Neuronal stem cell (in vitro differentiated cells): Measurements from ENCODE around the gene ATP11A.
"Not testable (repeated sequence)": the region's sequence is repeated elsewhere in the genome, so short reads cannot be mapped to it uniquely, and the experiment has no call there.

Experiments used
- DNase-seq: peaks from one replicate; pipeline ENCODE4 v3.0.0-alpha.2; 2013; ENCODE audit warnings: low spot score
- H2AFZ ChIP-seq: one replicate; pipeline ENCODE4 v1.6.1; 2013; ENCODE audit warnings: mild to moderate bottlenecking, low read length, inconsistent platforms
- H2AK5ac ChIP-seq: 2 replicates; pipeline ENCODE4 v1.6.1; 2013; ENCODE audit warnings: low read depth, mild to moderate bottlenecking, inconsistent platforms, low read length, moderate library complexity, mixed read lengths
- H2BK120ac ChIP-seq: 2 replicates; pipeline ENCODE4 v1.6.1; 2013; ENCODE audit warnings: low read depth, mild to moderate bottlenecking, inconsistent platforms, low read length, moderate library complexity, mixed read lengths
- H2BK12ac ChIP-seq: one replicate; pipeline ENCODE4 v1.6.1; 2013; ENCODE audit warnings: low read length, inconsistent platforms
- H2BK15ac ChIP-seq: 2 replicates; pipeline ENCODE4 v1.6.1; 2013; ENCODE audit warnings: mild to moderate bottlenecking, low read length, inconsistent platforms, mixed read lengths
- H2BK5ac ChIP-seq: one replicate; pipeline ENCODE4 v1.6.1; 2013; ENCODE audit warnings: inconsistent platforms, mild to moderate bottlenecking, low read length, moderate library complexity
- H3K14ac ChIP-seq: one replicate; pipeline ENCODE4 v1.6.1; 2013; ENCODE audit warnings: low read length, inconsistent platforms
- H3K18ac ChIP-seq: 2 replicates; pipeline ENCODE4 v1.6.1; 2013; ENCODE audit warnings: low read length, inconsistent platforms
- H3K23ac ChIP-seq: 2 replicates; pipeline ENCODE4 v1.6.1; 2013; ENCODE audit warnings: low read depth, mild to moderate bottlenecking, mixed read lengths, low read length, inconsistent platforms; ENCODE audit not compliant: poor library complexity
- H3K27ac ChIP-seq: replicated peaks from 3 replicates; pipeline ENCODE4 v1.5.1; 2013; ENCODE audit warnings: low read length, inconsistent platforms
- H3K27me3 ChIP-seq, 3 experiments: 2 replicates each; pipeline ENCODE4 v1.6.1; 2013; ENCODE audit warnings: low read length in 3 of 3, mild to moderate bottlenecking in 2 of 3, inconsistent platforms in 1 of 3, low read depth in 1 of 3, mixed read lengths in 1 of 3, moderate library complexity in 1 of 3; ENCODE audit not compliant: control insufficient read depth in 3 of 3, insufficient read depth in 3 of 3
- H3K36me3 ChIP-seq, 2 donors: replicated peaks in 1 of 2; 2 replicates each; pipeline ENCODE4 v1.6.1; 2013; ENCODE audit warnings: low read length in 2 of 2; ENCODE audit not compliant: control insufficient read depth in 2 of 2, insufficient read depth in 2 of 2
- H3K4ac ChIP-seq: 2 replicates; pipeline ENCODE4 v1.6.1; 2013; ENCODE audit warnings: inconsistent platforms, mild to moderate bottlenecking, low read length, moderate library complexity
- H3K4me1 ChIP-seq, 2 donors: 1 replicate in 1 of 2; 2 replicates in 1 of 2; pipeline ENCODE4 v1.6.1; 2013; ENCODE audit warnings: low read length in 2 of 2, low read depth in 1 of 2; ENCODE audit not compliant: control insufficient read depth in 2 of 2, insufficient read depth in 1 of 2
- H3K4me2 ChIP-seq: one replicate; pipeline ENCODE4 v1.6.1; 2013; ENCODE audit warnings: mild to moderate bottlenecking, low read length, inconsistent platforms; ENCODE audit not compliant: insufficient read depth, poor library complexity, severe bottlenecking
- H3K4me3 ChIP-seq, 2 donors: 2 replicates each; pipeline ENCODE4 v1.5.1; 2013; ENCODE audit warnings: low read length in 2 of 2, mild to moderate bottlenecking in 2 of 2, inconsistent platforms in 1 of 2, moderate library complexity in 1 of 2
- H3K79me1 ChIP-seq: one replicate; pipeline ENCODE4 v1.6.1; 2013; ENCODE audit warnings: low read depth, mild to moderate bottlenecking, inconsistent platforms, low read length, moderate library complexity
- H3K9ac ChIP-seq: one replicate; pipeline ENCODE4 v1.6.1; 2013; ENCODE audit warnings: mild to moderate bottlenecking, low read depth, low read length, inconsistent platforms; ENCODE audit not compliant: poor library complexity
- H3K9me3 ChIP-seq, 2 donors: replicated peaks in 1 of 2; 2 replicates each; pipeline versions ENCODE3 to v1.6.1; 2013; ENCODE audit warnings: low read length in 2 of 2, mild to moderate bottlenecking in 2 of 2, inconsistent platforms in 1 of 2, low read depth in 1 of 2, mixed read lengths in 1 of 2, moderate library complexity in 1 of 2; ENCODE audit not compliant: control insufficient read depth in 2 of 2, insufficient read depth in 1 of 2
- H4K8ac ChIP-seq: one replicate; pipeline ENCODE4 v1.6.1; 2013; ENCODE audit warnings: low read depth, mild to moderate bottlenecking, inconsistent platforms, low read length, moderate library complexity
- H4K91ac ChIP-seq: one replicate; pipeline ENCODE4 v1.6.1; 2013; ENCODE audit warnings: low read length, low read depth, mild to moderate bottlenecking, inconsistent platforms; ENCODE audit not compliant: poor library complexity
- WGBS, 2 donors: extraction: QIAGEN DNeasy Blood & Tissue Kit; methylation state at CpG; one replicate each; pipeline ENCODE4 v1.1.7; 2013; ENCODE audit warnings: missing lambda C conversion rate in 2 of 2, mixed read lengths in 1 of 2; ENCODE audit not compliant: insufficient read length in 2 of 2, insufficient replicate concordance in 1 of 2; ENCODE audit errors: extremely low coverage in 2 of 2; 5-methylcytosine and 5-hydroxymethylcytosine counted together

The ATP11A gene

DNA sequence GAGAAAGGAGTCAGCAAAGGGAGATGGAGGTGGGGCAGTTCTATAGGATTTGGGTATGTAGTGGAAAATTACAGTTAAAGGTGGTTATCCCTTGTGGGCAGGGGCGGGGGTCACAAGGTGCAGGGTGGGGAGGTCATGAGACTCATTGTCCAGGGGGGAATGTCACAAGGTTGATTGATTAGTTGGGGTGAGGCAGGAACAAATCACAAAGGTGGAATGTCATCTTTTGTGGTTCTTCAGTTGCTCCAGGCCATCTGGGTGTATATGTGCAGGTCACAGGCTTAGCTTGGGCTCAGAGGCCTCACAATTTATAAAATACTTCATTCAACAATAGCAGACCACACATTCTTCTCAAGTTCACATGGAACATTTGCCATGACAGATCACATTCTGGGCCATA lies 109.6 kb downstream of the ATP11A start:
- H3K36me3 ChIP-seq: peaks cover 0 to 4% of the 10 kb centered on the region in 2 donors
- no peak overlapping the region for H3K4ac ChIP-seq
- H2BK120ac ChIP-seq: no peak overlapping the region
- H2BK12ac ChIP-seq: no peak overlapping the region
- peaks cover 4 to 13% of the 10 kb centered on the region in 2 donors for H3K9me3 ChIP-seq
- H2BK5ac ChIP-seq: no peak overlapping the region
- no peaks in the 10 kb centered on the region for H3K4me1 ChIP-seq
- H3K27ac ChIP-seq: no peak overlapping the region
- no peak overlapping the region for H2BK15ac ChIP-seq
- WGBS, 2 donors: no CpG with 5 or more reads among the region's 1 CpG
- H4K91ac ChIP-seq: no peak overlapping the region
- H3K79me1 ChIP-seq: no peaks in the 10 kb centered on the region
- H3K27me3 ChIP-seq: no peaks in the 10 kb centered on the region
- no peak overlapping the region for H2AFZ ChIP-seq
- no peak overlapping the region for H2AK5ac ChIP-seq
- no peak for DNase-seq
- no peak overlapping the region for H3K4me3 ChIP-seq
- H3K4me2 ChIP-seq: no peak overlapping the region
- no peak overlapping the region for H3K18ac ChIP-seq
- no peak overlapping the region for H3K9ac ChIP-seq
- no peak overlapping the region for H3K14ac ChIP-seq
- H4K8ac ChIP-seq: no peak overlapping the region
- no peak overlapping the region for H3K23ac ChIP-seq

DNA sequence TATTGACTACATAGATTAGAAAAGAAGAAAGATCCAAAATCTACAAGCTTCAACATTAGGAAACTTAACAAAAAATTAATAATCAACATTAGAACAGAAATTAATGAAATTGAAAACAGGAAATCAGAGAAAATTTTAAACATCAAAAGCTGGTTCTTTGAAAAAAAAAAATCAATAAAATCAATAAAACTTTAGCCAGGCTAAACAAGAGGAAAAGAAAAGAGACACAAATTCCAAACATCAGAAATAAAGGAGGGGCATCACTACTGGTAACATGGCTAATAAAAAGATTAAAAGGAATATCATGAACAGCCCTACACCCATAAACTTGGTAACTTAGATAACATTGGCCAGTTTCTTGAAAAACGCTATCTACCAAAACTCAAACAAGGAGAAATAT lies 110.2 kb downstream of the ATP11A start:
- Histone ChIP-seq H3K79me1 (no peaks in the 10 kb centered on the region), H2BK12ac (no peak overlapping the region), H3K36me3 (peaks cover 0 to 4% of the 10 kb centered on the region in 2 donors), H3K4me3 (no peak overlapping the region), H3K9ac (no peak overlapping the region), H3K27me3 (no peaks in the 10 kb centered on the region), H3K14ac (no peak overlapping the region), H3K4me2 (no peak overlapping the region), H2AK5ac (no peak overlapping the region), H2AFZ (no peak overlapping the region), H2BK5ac (no peak overlapping the region), H2BK15ac (no peak overlapping the region), H3K23ac (no peak overlapping the region), H3K9me3 (peaks cover 4 to 13% of the 10 kb centered on the region in 2 donors), H3K4me1 (no peaks in the 10 kb centered on the region), H3K18ac (no peak overlapping the region), H4K91ac (no peak overlapping the region), H3K4ac (no peak overlapping the region), H2BK120ac (no peak overlapping the region), H4K8ac (no peak overlapping the region), H3K27ac (no peak overlapping the region)
- DNase-seq: no peak
- no CpG with 5 or more reads among the region's 1 CpG for WGBS, 2 donors

DNA sequence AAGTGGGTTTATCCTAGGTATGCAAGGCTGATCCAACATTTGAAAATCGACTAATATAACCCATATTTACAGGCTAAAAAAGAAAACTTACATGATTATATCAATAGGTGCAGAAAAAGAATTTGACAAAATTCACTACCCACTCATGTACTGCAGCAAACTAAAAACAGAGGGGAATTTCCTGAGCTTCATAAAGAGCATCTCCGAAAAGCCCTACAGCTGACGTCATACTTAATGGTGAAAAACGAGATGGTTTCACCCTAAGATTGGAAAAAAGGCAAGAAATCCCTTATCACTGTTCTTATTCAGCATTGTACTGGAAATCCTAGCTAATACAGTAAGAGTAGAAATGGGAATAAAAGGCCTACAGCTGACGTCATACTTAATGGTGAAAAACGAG lies 111.0 kb downstream of the ATP11A start:
- H3K4me2 ChIP-seq, H2BK5ac ChIP-seq, H4K91ac ChIP-seq, H3K23ac ChIP-seq, H2BK15ac ChIP-seq, H4K8ac ChIP-seq, H2AK5ac ChIP-seq, H2BK12ac ChIP-seq, H3K4me1 ChIP-seq, H3K18ac ChIP-seq, H3K4ac ChIP-seq, H3K79me1 ChIP-seq, H3K27me3 ChIP-seq, H2AFZ ChIP-seq, H3K14ac ChIP-seq, H2BK120ac ChIP-seq, H3K27ac ChIP-seq, H3K36me3 ChIP-seq, DNase-seq, H3K9ac ChIP-seq, H3K4me3 ChIP-seq: not testable (repeated sequence)
- peaks cover 4 to 13% of the 10 kb centered on the region in 2 donors for H3K9me3 ChIP-seq
- WGBS, 2 donors: no CpG with 5 or more reads among the region's 6 CpGs

DNA sequence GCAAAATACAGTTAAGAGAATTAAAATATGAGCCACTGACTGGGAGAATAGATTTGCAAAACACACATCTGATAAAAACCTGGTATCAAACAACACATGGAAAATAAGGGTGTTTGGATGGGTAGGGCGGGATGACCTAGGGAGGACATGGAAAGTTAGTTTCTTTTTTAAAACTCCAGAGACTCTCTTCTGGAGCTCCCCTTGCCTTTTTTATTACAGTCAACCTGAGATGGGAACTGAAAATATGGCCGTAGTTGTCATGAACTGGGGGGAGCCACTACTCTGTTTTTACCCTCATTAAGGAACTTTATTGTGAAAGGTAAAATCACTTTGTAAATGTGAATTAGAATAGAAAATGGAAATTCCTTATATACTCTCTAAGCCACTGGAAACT lies 113.0 kb downstream of the ATP11A start:
- no peak overlapping the region for H3K4me3 ChIP-seq
- peaks cover 10% of the 10 kb centered on the region in 2 donors for H3K36me3 ChIP-seq
- H2BK120ac ChIP-seq: no peak overlapping the region
- H4K8ac ChIP-seq: no peak overlapping the region
- no peak overlapping the region for H4K91ac ChIP-seq
- H3K23ac ChIP-seq: no peak overlapping the region
- H3K9ac ChIP-seq: no peak overlapping the region
- peaks cover 2% of the 10 kb centered on the region for H3K79me1 ChIP-seq
- no peak overlapping the region for H2BK5ac ChIP-seq
- WGBS, 2 donors: no CpG with 5 or more reads among the region's 2 CpGs
- H3K18ac ChIP-seq: no peak overlapping the region
- no peaks in the 10 kb centered on the region for H3K27me3 ChIP-seq
- H2AFZ ChIP-seq: no peak overlapping the region
- no peak overlapping the region for H2BK15ac ChIP-seq
- H2BK12ac ChIP-seq: no peak overlapping the region
- no peak overlapping the region for H2AK5ac ChIP-seq
- no peak for DNase-seq
- H3K4me2 ChIP-seq: no peak overlapping the region
- H3K4ac ChIP-seq: no peak overlapping the region
- no peak overlapping the region for H3K27ac ChIP-seq
- H3K9me3 ChIP-seq: peaks cover 4 to 5% of the 10 kb centered on the region in 2 donors
- H3K4me1 ChIP-seq: no peaks in the 10 kb centered on the region
- H3K14ac ChIP-seq: no peak overlapping the region
